SK-N-SH (cell line): Measurements from ENCODE around the gene TRPC6. TPM values are rescaled to one million over a fixed set of nuclear protein-coding genes. Genes with fewer than 3 reads are reported as not detected.
"Not testable (repeated sequence)": the region's sequence is repeated elsewhere in the genome, so short reads cannot be mapped to it uniquely, and the experiment has no call there.

Experiments
- CTCF ChIA-PET: fragments of 300-600, 350-600 bp; formaldehyde crosslinking; extraction: SDS; loops from one replicate; lab custom pipeline; 2021; lab: Yijun Ruan, JAX
- POLR2A ChIA-PET: fragments of 350-600 bp; sonication (Branson Sonifier 250); formaldehyde crosslinking; extraction: SDS; loops from one replicate; lab custom pipeline; 2020; ENCODE audit warnings: antibody characterized with exemption, inconsistent platforms; lab: Yijun Ruan, JAX
- DNase-seq: peaks from one replicate; pipeline ENCODE4 v3.0.0; 2012
- H2AFZ ChIP-seq: fragments of 200-600 bp; sonication (generic); 2 replicates; pipeline ENCODE4 v1.8.1; 2016; ENCODE audit warnings: antibody characterized with exemption, mild to moderate bottlenecking, low read depth
- H3F3A ChIP-seq: fragments of 200-600 bp; sonication (generic); replicated peaks from 2 replicates; pipeline ENCODE3; 2016; ENCODE audit warnings: antibody characterized with exemption, mild to moderate bottlenecking; ENCODE audit not compliant: insufficient read depth
- H3K27ac ChIP-seq, 2 experiments: fragments of 200-500 bp in 1 of 2; fragments of 200-600 bp in 1 of 2; sonication (Bioruptor generic) in 1 of 2; sonication (generic), shearing (Covaris generic) in 1 of 2; 2 replicates each; pipeline versions ENCODE4 v1.5.1 to v1.6.1; 2014 to 2016; ENCODE audit warnings: low read depth in 2 of 2, inconsistent platforms in 1 of 2, low read length in 1 of 2, mild to moderate bottlenecking in 1 of 2, mixed read lengths in 1 of 2
- H3K27me3 ChIP-seq: fragments of 200-600 bp; sonication (generic), shearing (Covaris generic); 2 replicates; pipeline ENCODE4 v1.6.1; 2016; ENCODE audit warnings: mixed run types; ENCODE audit not compliant: insufficient read depth
- H3K36me3 ChIP-seq, 2 experiments: fragments of 200-500 bp in 1 of 2; fragments of 200-600 bp in 1 of 2; sonication (Bioruptor generic) in 1 of 2; sonication (generic) in 1 of 2; replicated peaks in 1 of 2; 2 replicates each; pipeline versions ENCODE3 to v1.5.1; 2014 to 2016; ENCODE audit warnings: low read length in 1 of 2, mild to moderate bottlenecking in 1 of 2; ENCODE audit not compliant: insufficient read depth in 2 of 2, control insufficient read depth in 1 of 2
- H3K4me1 ChIP-seq, 2 experiments: fragments of 200-500 bp in 1 of 2; fragments of 200-600 bp in 1 of 2; sonication (Bioruptor generic) in 1 of 2; sonication (generic), shearing (Covaris generic) in 1 of 2; 2 replicates each; pipeline versions ENCODE4 v1.5.1 to v1.6.1; 2014 to 2016; ENCODE audit warnings: low read depth in 1 of 2, low read length in 1 of 2, mixed run types in 1 of 2; ENCODE audit not compliant: insufficient read depth in 2 of 2, control insufficient read depth in 1 of 2
- H3K4me2 ChIP-seq: fragments of 200-600 bp; sonication (generic), shearing (Covaris generic); 2 replicates; pipeline ENCODE4 v1.6.1; 2017; ENCODE audit warnings: mixed run types
- H3K4me3 ChIP-seq, 2 experiments: fragments of 200-500 bp in 1 of 2; fragments of 200-600 bp in 1 of 2; sonication (Bioruptor generic) in 1 of 2; sonication (generic), shearing (Covaris generic) in 1 of 2; 2 replicates each; pipeline versions ENCODE4 v1.5.1 to v1.8.1; 2014 to 2016; ENCODE audit warnings: low read depth in 2 of 2, inconsistent platforms in 1 of 2, low read length in 1 of 2, mild to moderate bottlenecking in 1 of 2, mixed read lengths in 1 of 2, moderate library complexity in 1 of 2
- H3K79me2 ChIP-seq: fragments of 200-600 bp; sonication (generic); 2 replicates; pipeline ENCODE4 v1.8.1; 2017; ENCODE audit warnings: mild to moderate bottlenecking; ENCODE audit not compliant: insufficient read depth
- H3K9ac ChIP-seq: fragments of 200-600 bp; sonication (generic); 2 replicates; pipeline ENCODE4 v1.6.1; 2017; ENCODE audit warnings: mixed run types
- H3K9me2 ChIP-seq: fragments of 200-600 bp; sonication (generic); 2 replicates; pipeline ENCODE4 v1.6.1; 2017; ENCODE audit warnings: mixed run types
- H3K9me3 ChIP-seq: fragments of 200-600 bp; sonication (generic); 2 replicates; pipeline ENCODE4 v1.6.1; 2017; ENCODE audit warnings: mixed run types, mild to moderate bottlenecking, moderate library complexity
- H4K20me1 ChIP-seq: fragments of 200-600 bp; sonication (generic); 2 replicates; pipeline ENCODE4 v1.6.1; 2017; ENCODE audit warnings: mild to moderate bottlenecking, mixed run types; ENCODE audit not compliant: insufficient read depth
- CTCF ChIP-seq: fragments of 200-600 bp; sonication (generic); IDR thresholded peaks from 2 replicates; pipeline ENCODE4 v1.6.1; 2017; ENCODE audit warnings: antibody characterized with exemption, mild to moderate bottlenecking, moderate library complexity
- EP300 ChIP-seq, 2 experiments: IDR thresholded peaks; 2 replicates each; pipeline versions ENCODE4 v1.4.0 to v1.6.1; 2012; ENCODE audit warnings: borderline replicate concordance in 1 of 2, low read depth in 1 of 2, low read length in 1 of 2
- GABPA ChIP-seq: IDR thresholded peaks from 2 replicates; pipeline ENCODE4 v1.4.0; 2012; ENCODE audit warnings: low read depth, mild to moderate bottlenecking
- MEF2A ChIP-seq: IDR thresholded peaks from 2 replicates; pipeline ENCODE4 v1.4.0; 2012; ENCODE audit warnings: low read depth, borderline replicate concordance
- MXI1 ChIP-seq: IDR thresholded peaks from 2 replicates; pipeline ENCODE4 v1.6.1; 2012; ENCODE audit warnings: mild to moderate bottlenecking, low read depth, low read length, improper control_type of control experiment
- PBX3 ChIP-seq: IDR thresholded peaks from 2 replicates; pipeline ENCODE4; 2012
- TCF12 ChIP-seq: IDR thresholded peaks from 2 replicates; pipeline ENCODE4 v1.4.0; 2012
- TEAD4 ChIP-seq: IDR thresholded peaks from 2 replicates; pipeline ENCODE4 v1.4.0; 2012; ENCODE audit warnings: mild to moderate bottlenecking, borderline replicate concordance; ENCODE audit not compliant: insufficient read depth
- ZBTB33 ChIP-seq: IDR thresholded peaks from 2 replicates; pipeline ENCODE4 v1.4.0; 2012; ENCODE audit warnings: low read depth, borderline replicate concordance
- WGBS: methylation state at CpG from one replicate; pipeline ENCODE4 v1.1.6; 2017; ENCODE audit warnings: low lambda C conversion rate; 5-methylcytosine and 5-hydroxymethylcytosine counted together
- polyA plus RNA-seq, 3 experiments: library from polyadenylated mRNA; depleted of rRNA; stranded (reverse); fragments of >200 nt; gene quantifications; 2 replicates each; pipeline ENCODE4 v1.2.3, GENCODE V29; 2012

The TRPC6 gene
- polyA plus RNA-seq, 1 of the 3 experiments (the other 2 are of a cell fraction): not detected

- Histone ChIP-seq H3K36me3 (no peaks in the 10 kb centered on the region), H3K9me3 (no peaks in the 10 kb centered on the region), H3K9me2 (no peaks in the 10 kb centered on the region), H2AFZ (no peak overlapping the region), H3K9ac (no peak overlapping the region), H3K27ac (no peak overlapping the region), H3K27me3 (no peaks in the 10 kb centered on the region), H3K79me2 (no peaks in the 10 kb centered on the region), H3K4me2 (no peak overlapping the region), H4K20me1 (no peaks in the 10 kb centered on the region), H3K4me1 (peaks cover 0 to 17% of the 10 kb centered on the region in 2 experiments; a peak in 1 of 4 replicates), H3F3A (peaks cover 22% of the 10 kb centered on the region), H3K4me3 (no peak overlapping the region)
- no peak for DNase-seq
- no peak for TF ChIP-seq TEAD4
- TF ChIP-seq MXI1: no peak
- no peak for TF ChIP-seq GABPA
- TF ChIP-seq EP300 (IDR thresholded peaks at IDR 0.05; ENCODE audit: borderline replicate concordance in 1 of 2, low read depth in 1 of 2, low read length in 1 of 2): no peak
- TF ChIP-seq TCF12: no peak
- TF ChIP-seq ZBTB33: no peak
- no peak for TF ChIP-seq MEF2A
- no peak for TF ChIP-seq PBX3
- TF ChIP-seq CTCF: no peak; the same call in 1 of the 2 replicates
- WGBS: 68% methylated on average over 5 of the region's 5 CpGs
- CTCF ChIA-PET: no interaction called here
- POLR2A ChIA-PET: no interaction called here
Observed at GRCh38 chr11:101439488-101439887, 144.3 kb downstream of the TRPC6 start.

- H3K4me3 ChIP-seq, POLR2A ChIA-PET, H3K79me2 ChIP-seq, H3K9me2 ChIP-seq, H3K9ac ChIP-seq, H3K36me3 ChIP-seq, H4K20me1 ChIP-seq, H2AFZ ChIP-seq, H3K4me1 ChIP-seq, H3K9me3 ChIP-seq, H3K27ac ChIP-seq, H3K4me2 ChIP-seq, DNase-seq, H3K27me3 ChIP-seq: not testable (repeated sequence)
- WGBS: 7% methylated on average over 2 of the region's 2 CpGs
- peaks cover 22% of the 10 kb centered on the region for H3F3A ChIP-seq
- CTCF ChIA-PET: interaction anchor here (0.6 kb wide), 1 partner anchor 239 kb away, joined by 3 read pairs; no protein-coding TSS in a partner anchor
Observed at GRCh38 chr11:101438708-101439107, 145.1 kb downstream of the TRPC6 start.
